ENCODE results near the gene MBP. TPM values are rescaled to one million over a fixed set of nuclear protein-coding genes. Genes with fewer than 3 reads are reported as not detected.
A peak's percentile ranks its signal among the peaks of the same experiment; 100 is the strongest.
"Not testable (repeated sequence)": the region's sequence is repeated elsewhere in the genome, so short reads cannot be mapped to it uniquely, and the experiment has no call there.

Gene MBP
- total and polyA plus RNA-seq, 10 donors = 11.1 to 96.0 (median 70.8) TPM

DNA sequence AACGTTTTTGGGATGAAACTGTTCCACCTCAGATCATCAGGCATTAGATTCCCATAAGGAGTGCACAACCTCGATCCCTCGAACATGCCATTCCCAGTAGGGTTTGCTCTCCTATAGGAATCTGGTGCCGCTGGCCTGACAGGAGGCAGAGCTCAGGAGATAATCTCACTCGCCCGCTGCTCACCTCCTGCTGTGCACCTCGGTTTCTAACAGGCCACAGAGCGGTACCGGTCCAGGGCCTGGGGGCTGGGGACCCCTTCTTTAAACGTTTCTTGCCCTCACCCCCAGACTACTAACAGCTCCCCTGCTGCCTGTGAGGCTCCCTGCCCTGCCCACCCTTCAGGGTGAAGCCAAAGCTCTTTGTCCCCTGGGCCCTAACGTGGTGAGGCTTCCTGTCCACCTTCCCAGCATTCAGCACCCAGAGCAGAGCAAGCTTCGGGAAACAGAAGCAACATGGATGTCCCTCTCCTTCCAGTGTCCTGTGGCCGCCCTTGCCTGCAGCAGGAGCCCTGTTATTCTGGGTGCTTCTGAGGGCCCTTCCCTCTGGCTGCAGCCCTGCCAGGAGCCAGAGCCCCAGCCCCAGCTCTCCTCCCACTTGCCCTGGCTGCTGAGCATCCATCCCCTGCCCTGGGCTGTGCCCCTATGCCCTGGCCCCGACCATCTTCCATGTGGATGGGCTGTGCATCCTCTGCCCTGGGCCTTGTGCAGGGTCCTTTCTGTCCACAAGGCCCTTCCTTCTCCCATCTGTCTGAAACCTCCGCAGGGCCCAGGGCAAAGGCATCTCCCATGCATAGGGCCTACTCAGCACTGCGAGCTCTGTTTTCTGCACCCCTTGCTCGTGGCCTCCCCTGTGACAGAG is 140.1 kb downstream of the MBP start:
- intact Hi-C loops (cut with DNase I; ENCODE audit: low total_unique reads) = no loop called here
- WGBS, 5 donors = 87 to 92% (median 90%) methylated on average over 17 of the region's 17 CpGs
- Histone ChIP-seq H3K9me3 (no peaks in the 10 kb centered on the region), H3K4me1 (peaks cover 0 to 9% (median 1%) of the 10 kb centered on the region in 6 donors), H3K36me3 (no peaks in the 10 kb centered on the region), H3K27ac (no peak overlapping the region), H3K4me3 (no peak overlapping the region), H3K27me3 (replicated peaks in 1 of 7) (no peaks in the 10 kb centered on the region)
- TF ChIP-seq POLR2AphosphoS5 (IDR thresholded peaks at IDR 0.05) = no peak
- TF ChIP-seq POLR2A (IDR thresholded peaks at IDR 0.05) = no peak
- TF ChIP-seq, protein P1, sequence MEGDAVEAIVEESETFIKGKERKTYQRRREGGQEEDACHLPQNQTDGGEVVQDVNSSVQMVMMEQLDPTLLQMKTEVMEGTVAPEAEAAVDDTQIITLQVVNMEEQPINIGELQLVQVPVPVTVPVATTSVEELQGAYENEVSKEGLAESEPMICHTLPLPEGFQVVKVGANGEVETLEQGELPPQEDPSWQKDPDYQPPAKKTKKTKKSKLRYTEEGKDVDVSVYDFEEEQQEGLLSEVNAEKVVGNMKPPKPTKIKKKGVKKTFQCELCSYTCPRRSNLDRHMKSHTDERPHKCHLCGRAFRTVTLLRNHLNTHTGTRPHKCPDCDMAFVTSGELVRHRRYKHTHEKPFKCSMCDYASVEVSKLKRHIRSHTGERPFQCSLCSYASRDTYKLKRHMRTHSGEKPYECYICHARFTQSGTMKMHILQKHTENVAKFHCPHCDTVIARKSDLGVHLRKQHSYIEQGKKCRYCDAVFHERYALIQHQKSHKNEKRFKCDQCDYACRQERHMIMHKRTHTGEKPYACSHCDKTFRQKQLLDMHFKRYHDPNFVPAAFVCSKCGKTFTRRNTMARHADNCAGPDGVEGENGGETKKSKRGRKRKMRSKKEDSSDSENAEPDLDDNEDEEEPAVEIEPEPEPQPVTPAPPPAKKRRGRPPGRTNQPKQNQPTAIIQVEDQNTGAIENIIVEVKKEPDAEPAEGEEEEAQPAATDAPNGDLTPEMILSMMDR (IDR thresholded peaks at IDR 0.05 in 8 of 11, conservative IDR thresholded peaks at IDR 0.05 in 3 of 11) = no peak
- peak; percentile 55 for DNase-seq

DNA sequence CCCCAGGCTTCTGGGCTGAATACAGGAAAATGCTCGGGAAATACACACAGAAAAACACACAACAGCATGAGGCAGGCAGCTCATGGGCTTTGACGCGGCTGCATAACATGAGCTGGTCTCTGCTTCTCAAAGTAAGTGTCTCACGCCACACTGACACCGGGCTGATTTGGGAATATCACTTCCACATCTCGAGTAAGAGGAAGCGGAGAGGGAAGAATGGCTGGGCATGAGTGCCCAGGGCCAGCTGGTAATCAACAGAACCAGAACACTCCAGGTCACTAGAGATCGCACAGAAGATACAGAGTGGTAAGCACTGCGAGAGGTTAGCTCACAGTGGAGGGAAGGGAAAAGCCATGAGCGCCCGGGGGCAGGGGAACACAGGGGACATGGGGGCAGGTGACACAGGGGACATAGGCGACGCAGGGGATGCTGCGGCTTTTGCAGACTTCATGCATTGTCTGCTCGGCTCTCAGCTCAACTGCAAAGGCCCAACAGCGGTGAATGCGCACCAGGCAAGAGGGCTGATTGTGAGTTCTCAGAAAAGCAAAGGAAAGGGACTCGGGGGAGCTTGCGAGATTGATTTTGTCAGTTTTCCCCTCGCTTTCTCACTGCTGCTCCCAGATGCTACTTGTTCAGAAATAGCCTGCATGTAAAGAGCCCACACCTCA is 141.4 kb downstream of the MBP start:
- intact Hi-C loops (cut with DNase I; ENCODE audit: low total_unique reads) = no loop called here
- TF ChIP-seq POLR2AphosphoS5 (IDR thresholded peaks at IDR 0.05) = no peak
- TF ChIP-seq, protein P1 (IDR thresholded peaks at IDR 0.05 in 8 of 11, conservative IDR thresholded peaks at IDR 0.05 in 3 of 11) = no peak
- no peak for TF ChIP-seq POLR2A (IDR thresholded peaks at IDR 0.05)
- Histone ChIP-seq H3K4me1 (peaks cover 0 to 11% (median 1%) of the 10 kb centered on the region in 6 donors), H3K27ac (peak overlapping the region in 3 of 8 donors; percentile 5 to 27 (median 8)), H3K4me3 (no peak overlapping the region), H3K27me3 (replicated peaks in 1 of 7) (no peaks in the 10 kb centered on the region), H3K36me3 (no peaks in the 10 kb centered on the region), H3K9me3 (no peaks in the 10 kb centered on the region)
- 80 to 89% (median 87%) methylated on average over 20 of the region's 20 CpGs for WGBS, 5 donors
- no peak for DNase-seq

DNA sequence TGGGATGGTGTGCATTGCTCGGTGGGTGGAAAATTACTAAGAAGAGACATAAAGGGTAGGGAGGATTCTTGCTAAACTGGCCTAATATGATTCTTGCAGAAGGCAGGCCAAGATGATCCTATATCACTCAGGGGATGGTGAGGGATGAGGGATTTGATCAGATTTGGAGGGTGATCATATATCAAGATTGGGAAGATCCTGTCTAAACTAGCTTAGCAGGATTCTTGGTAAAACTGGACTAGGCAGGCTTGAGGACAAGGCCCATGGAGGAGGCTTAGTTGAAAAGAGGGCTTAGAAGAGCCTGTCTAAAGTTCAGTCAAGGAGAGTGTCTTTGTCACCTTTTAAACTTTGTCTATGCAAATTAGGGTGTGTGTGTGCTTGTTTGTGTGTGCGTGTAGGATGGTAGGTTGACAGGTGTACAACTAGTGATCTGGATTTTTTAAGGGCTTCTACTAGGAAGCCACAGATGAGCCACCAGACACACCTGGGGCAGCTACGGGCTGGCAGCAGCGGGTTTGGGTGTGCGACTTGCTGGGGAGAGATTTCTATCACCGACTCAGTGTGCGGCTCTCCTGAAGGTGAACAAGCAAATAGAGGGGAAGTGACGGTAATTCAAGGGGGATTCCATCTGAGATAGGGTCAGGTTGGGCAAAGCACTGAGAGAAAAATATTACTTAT is 142.1 kb downstream of the MBP start:
- H3K27me3 ChIP-seq (replicated peaks in 1 of 7); DNase-seq; H3K9me3 ChIP-seq; H3K4me3 ChIP-seq; H3K36me3 ChIP-seq; intact Hi-C loops (cut with DNase I; ENCODE audit: low total_unique reads): not testable (repeated sequence)
- Histone ChIP-seq H3K4me1 (peaks cover 0 to 11% (median 1%) of the 10 kb centered on the region in 6 donors), H3K27ac (peak overlapping the region in 3 of 8 donors; percentile 5 to 27 (median 8))
- WGBS, 5 donors = 68 to 87% (median 74%) methylated on average over 8 of the region's 8 CpGs

DNA sequence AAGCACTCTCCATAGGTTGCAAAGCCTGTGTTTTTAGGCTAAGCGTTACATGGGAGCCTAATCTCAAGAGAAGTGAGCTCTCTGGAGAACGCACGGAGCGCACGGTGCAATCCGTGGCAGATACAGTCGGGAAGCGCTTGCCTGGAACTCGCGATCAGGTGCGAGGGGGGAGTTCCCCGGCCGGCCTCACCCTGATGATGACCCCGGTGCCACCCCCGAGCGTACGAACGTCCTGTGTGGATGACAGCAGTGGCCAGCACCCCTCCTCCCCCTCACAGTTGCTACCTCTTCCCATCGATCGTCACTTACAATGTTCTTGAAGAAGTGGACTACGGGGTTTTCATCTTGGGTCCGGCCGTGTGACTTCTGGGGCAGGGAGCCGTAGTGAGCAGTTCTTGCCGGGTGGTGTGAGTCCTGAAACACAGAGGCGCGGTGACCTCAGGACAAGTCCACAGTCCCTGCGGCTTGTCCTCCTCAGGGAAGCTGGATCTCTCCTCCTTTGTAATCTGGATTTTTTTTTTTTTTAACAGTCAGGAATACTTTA is 142.9 kb downstream of the MBP start:
- 91 to 93% (median 92%) methylated on average over 27 to 28 of the region's 28 CpGs for WGBS, 5 donors
- intact Hi-C loops (cut with DNase I; ENCODE audit: low total_unique reads) = no loop called here
- DNase-seq = peak; percentile 69
- Histone ChIP-seq H3K4me3 (no peak overlapping the region), H3K27me3 (replicated peaks in 1 of 7) (no peaks in the 10 kb centered on the region), H3K9me3 (no peaks in the 10 kb centered on the region), H3K36me3 (no peaks in the 10 kb centered on the region), H3K4me1 (peaks cover 0 to 11% (median 1%) of the 10 kb centered on the region in 6 donors), H3K27ac (no peak overlapping the region)
- TF ChIP-seq POLR2A (IDR thresholded peaks at IDR 0.05) (no peak), POLR2AphosphoS5 (IDR thresholded peaks at IDR 0.05) (no peak)
- TF ChIP-seq, protein P1 (IDR thresholded peaks at IDR 0.05 in 8 of 11, conservative IDR thresholded peaks at IDR 0.05 in 3 of 11) = no peak

Data from spleen (tissue), 11 donors.